Measurements from ENCODE around the gene MEIOC. TPM values are rescaled to one million over a fixed set of nuclear protein-coding genes. Genes with fewer than 3 reads are reported as not detected.
"Not testable (repeated sequence)": the region's sequence is repeated elsewhere in the genome, so short reads cannot be mapped to it uniquely, and the experiment has no call there.

Gene MEIOC
- total RNA-seq, 1 experiment from 2014 or later, result 5.0 TPM

GRCh38 chr17:44608727-44609435 is 47.4 kb upstream of the MEIOC start (continued):
- TF ChIP-seq, protein P1, sequence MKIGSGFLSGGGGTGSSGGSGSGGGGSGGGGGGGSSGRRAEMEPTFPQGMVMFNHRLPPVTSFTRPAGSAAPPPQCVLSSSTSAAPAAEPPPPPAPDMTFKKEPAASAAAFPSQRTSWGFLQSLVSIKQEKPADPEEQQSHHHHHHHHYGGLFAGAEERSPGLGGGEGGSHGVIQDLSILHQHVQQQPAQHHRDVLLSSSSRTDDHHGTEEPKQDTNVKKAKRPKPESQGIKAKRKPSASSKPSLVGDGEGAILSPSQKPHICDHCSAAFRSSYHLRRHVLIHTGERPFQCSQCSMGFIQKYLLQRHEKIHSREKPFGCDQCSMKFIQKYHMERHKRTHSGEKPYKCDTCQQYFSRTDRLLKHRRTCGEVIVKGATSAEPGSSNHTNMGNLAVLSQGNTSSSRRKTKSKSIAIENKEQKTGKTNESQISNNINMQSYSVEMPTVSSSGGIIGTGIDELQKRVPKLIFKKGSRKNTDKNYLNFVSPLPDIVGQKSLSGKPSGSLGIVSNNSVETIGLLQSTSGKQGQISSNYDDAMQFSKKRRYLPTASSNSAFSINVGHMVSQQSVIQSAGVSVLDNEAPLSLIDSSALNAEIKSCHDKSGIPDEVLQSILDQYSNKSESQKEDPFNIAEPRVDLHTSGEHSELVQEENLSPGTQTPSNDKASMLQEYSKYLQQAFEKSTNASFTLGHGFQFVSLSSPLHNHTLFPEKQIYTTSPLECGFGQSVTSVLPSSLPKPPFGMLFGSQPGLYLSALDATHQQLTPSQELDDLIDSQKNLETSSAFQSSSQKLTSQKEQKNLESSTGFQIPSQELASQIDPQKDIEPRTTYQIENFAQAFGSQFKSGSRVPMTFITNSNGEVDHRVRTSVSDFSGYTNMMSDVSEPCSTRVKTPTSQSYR (CRISPR knock-in tag; IDR thresholded peaks at IDR 0.05), result 0 out of 2 replicates have a peak, but pooled peaks have one; percentile 1
- TF ChIP-seq ATF6 (CRISPR knock-in tag; IDR thresholded peaks at IDR 0.05) (no peak), OVOL2 (CRISPR knock-in tag; IDR thresholded peaks at IDR 0.05; ENCODE audit: borderline replicate concordance) (no peak), MXD4 (CRISPR knock-in tag; IDR thresholded peaks at IDR 0.05; ENCODE audit: borderline replicate concordance) (no peak), NR3C1 (CRISPR knock-in tag; conservative IDR thresholded peaks at IDR 0.05; ENCODE audit: low read depth) (0 out of 2 replicates have a peak, but pooled peaks have one; percentile 47)

DNA sequence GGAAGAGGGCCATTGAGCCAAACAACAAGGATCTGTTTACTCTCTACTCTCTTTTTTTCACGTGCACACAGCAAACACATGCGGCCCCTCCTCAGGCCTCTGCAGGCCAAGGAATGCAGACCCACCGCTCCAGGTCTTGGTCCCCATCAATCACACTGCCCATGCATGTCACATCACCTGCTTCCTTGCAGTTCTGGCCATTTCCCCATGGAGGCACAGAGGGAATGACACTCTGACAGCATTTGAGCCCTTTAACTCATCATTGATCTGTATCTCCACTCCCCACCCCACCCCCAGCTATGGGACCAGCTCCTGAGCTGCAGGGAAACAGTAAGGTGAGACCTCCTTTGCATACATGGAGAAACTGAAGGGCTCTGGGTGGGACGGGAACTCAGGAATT is 45.9 kb upstream of the MEIOC start:
- POLR2A ChIA-PET, result no interaction called here
- Mint-ChIP-seq H3K36me3 (no peaks in the 10 kb centered on the region), H3K4me1 (peaks cover 31% of the 10 kb centered on the region), H3K4me3 (no peak overlapping the region), H3K27ac (no peak overlapping the region), H3K9me3 (no peaks in the 10 kb centered on the region), H3K27me3 (ENCODE audit: low read depth) (no peaks in the 10 kb centered on the region; the same call in 1 of the 2 replicates)
- CTCF ChIA-PET, result interaction anchor here (0.7 to 2.5 kb wide), 5 partner anchors 11 to 87 kb away, joined by 3 to 7 read pairs (median 5); no protein-coding TSS in a partner anchor
- ATAC-seq (no peak), DNase-seq (ENCODE audit: low spot score) (no peak)
- TF ChIP-seq ZNF121 (CRISPR knock-in tag; IDR thresholded peaks at IDR 0.05), result 0 out of 2 replicates have a peak, but pooled peaks have one; percentile 38
- TF ChIP-seq, protein P2, sequence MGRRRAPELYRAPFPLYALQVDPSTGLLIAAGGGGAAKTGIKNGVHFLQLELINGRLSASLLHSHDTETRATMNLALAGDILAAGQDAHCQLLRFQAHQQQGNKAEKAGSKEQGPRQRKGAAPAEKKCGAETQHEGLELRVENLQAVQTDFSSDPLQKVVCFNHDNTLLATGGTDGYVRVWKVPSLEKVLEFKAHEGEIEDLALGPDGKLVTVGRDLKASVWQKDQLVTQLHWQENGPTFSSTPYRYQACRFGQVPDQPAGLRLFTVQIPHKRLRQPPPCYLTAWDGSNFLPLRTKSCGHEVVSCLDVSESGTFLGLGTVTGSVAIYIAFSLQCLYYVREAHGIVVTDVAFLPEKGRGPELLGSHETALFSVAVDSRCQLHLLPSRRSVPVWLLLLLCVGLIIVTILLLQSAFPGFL (CRISPR knock-in tag; IDR thresholded peaks at IDR 0.05; ENCODE audit: borderline replicate concordance), result no peak

DNA sequence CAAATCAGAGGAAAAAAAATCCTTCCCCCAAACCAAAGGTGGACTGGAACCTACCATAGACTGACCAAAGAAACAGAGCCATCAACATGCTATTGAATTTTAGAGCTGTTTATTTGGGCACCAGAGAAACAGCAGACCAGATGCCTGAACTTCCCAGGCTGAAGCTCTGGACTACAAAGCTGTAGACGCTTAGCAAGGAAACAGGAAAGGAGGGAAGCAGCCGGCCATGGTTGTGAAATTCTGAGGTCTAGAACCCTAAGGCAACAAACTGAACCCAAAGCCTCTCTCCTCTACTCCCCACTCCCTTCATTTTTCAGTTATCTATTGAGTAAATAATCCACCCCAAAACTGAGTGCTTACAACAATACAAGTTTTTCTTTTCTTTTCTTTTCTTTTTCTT is 45.4 kb upstream of the MEIOC start:
- Mint-ChIP-seq H3K36me3 (no peaks in the 10 kb centered on the region), H3K4me3 (no peak overlapping the region), H3K4me1 (peaks cover 31% of the 10 kb centered on the region), H3K27me3 (ENCODE audit: low read depth) (no peaks in the 10 kb centered on the region; the same call in 1 of the 2 replicates), H3K27ac (no peak overlapping the region), H3K9me3 (no peaks in the 10 kb centered on the region)
- TF ChIP-seq PRRX2 (CRISPR knock-in tag; IDR thresholded peaks at IDR 0.05), result no peak
- DNase-seq (ENCODE audit: low spot score) (no peak), ATAC-seq (no peak)
- ChIA-PET POLR2A (no interaction called here), CTCF (interaction anchor here (0.6 to 2.5 kb wide), 10 partner anchors 11 to 265 kb away, joined by 3 to 7 read pairs (median 5); no protein-coding TSS in a partner anchor)

DNA sequence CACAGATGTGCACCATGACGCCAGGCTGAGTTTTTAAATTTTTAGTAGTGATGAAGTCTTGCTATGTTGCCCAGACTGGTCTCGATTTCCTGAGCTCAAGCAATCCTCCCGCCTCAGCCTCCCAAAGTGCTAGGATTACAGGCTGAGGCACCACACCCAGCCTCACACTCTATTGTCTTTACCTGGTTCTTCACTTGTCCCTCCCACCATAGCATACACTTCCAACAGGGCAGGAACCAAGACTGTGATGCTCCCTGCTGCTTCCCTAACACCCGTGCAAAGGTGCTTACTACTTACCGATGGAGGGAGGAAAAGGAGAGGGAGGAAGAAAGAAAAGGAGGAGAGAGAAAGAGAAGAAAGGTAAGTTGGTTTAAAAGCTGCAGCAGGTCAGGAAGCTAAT is 41.4 kb upstream of the MEIOC start:
- no peak overlapping the region for H3K27ac Mint-ChIP-seq
- ATAC-seq, result no peak
- no peaks in the 10 kb centered on the region for H3K9me3 Mint-ChIP-seq
- H3K4me3 Mint-ChIP-seq, result no peak overlapping the region
- ChIA-PET POLR2A (no interaction called here), CTCF (no interaction called here)
- TF ChIP-seq NFATC4 (CRISPR knock-in tag; IDR thresholded peaks at IDR 0.05) (no peak), ZNF121 (CRISPR knock-in tag; IDR thresholded peaks at IDR 0.05) (0 out of 2 replicates have a peak, but pooled peaks have one; percentile 50)
- H3K27me3 Mint-ChIP-seq (ENCODE audit: low read depth), result no peaks in the 10 kb centered on the region
- H3K4me1 Mint-ChIP-seq, result peaks cover 13% of the 10 kb centered on the region
- no peak for DNase-seq (ENCODE audit: low spot score)
- no peaks in the 10 kb centered on the region for H3K36me3 Mint-ChIP-seq

- CTCF ChIA-PET, result not testable (repeated sequence)
Observed at GRCh38 chr17:44618652-44619051, 37.6 kb upstream of the MEIOC start.

More at GRCh38 chr17:44618652-44619051, 37.6 kb upstream of the MEIOC start:
- H3K27me3 Mint-ChIP-seq (ENCODE audit: low read depth); H3K9me3 Mint-ChIP-seq; DNase-seq (ENCODE audit: low spot score); H3K4me1 Mint-ChIP-seq; ATAC-seq; H3K27ac Mint-ChIP-seq; H3K36me3 Mint-ChIP-seq; POLR2A ChIA-PET; H3K4me3 Mint-ChIP-seq: not testable (repeated sequence)

Data from WTC11 (cell line).